SK-N-SH treated with all-trans-retinoic acid at 6 μM for 48 hours (cell line): ENCODE measurements around the gene COG1.
A peak's percentile ranks its signal among the peaks of the same experiment; 100 is the strongest.

ENCODE experiments used
- ATAC-seq: fragments of 200-7000 bp; cut with Tn5 transposase; 3 replicates; pipeline ENCODE4 v1.9.1; 2020; ENCODE audit warnings: mild to moderate bottlenecking, moderate library complexity
- CREB5 ChIP-seq: fragments of 250-450 bp; sonication (Bioruptor Pico); IDR thresholded peaks from 2 replicates; pipeline ENCODE4 v1.5.1; 2020; ENCODE audit warnings: low read depth, mild to moderate bottlenecking, moderate library complexity
- CSDC2 ChIP-seq: fragments of 250-450 bp; sonication (Bioruptor Pico); IDR thresholded peaks from 2 replicates; pipeline ENCODE4 v1.5.0; 2020; ENCODE audit warnings: mild to moderate bottlenecking, moderate library complexity
- CSRNP3 ChIP-seq: fragments of 250-450 bp; sonication (Bioruptor Pico); IDR thresholded peaks from 2 replicates; pipeline ENCODE4 v1.5.1; 2021; ENCODE audit warnings: mild to moderate bottlenecking, moderate library complexity
- ESRRG ChIP-seq: fragments of 250-450 bp; sonication (Bioruptor Pico); IDR thresholded peaks from 2 replicates; pipeline ENCODE4 v1.6.1; 2021; ENCODE audit warnings: mild to moderate bottlenecking
- GLIS3 ChIP-seq: fragments of 250-450 bp; sonication (Bioruptor Pico); IDR thresholded peaks from 2 replicates; pipeline ENCODE4 v1.5.0; 2020; ENCODE audit warnings: mild to moderate bottlenecking, moderate library complexity
- OSR1 ChIP-seq: fragments of 250-450 bp; sonication (Bioruptor Pico); IDR thresholded peaks from 2 replicates; pipeline ENCODE4 v1.8.0; 2022; ENCODE audit warnings: moderate library complexity, mild to moderate bottlenecking, inconsistent platforms
- PATZ1 ChIP-seq: fragments of 250-450 bp; sonication (Bioruptor Pico); IDR thresholded peaks from 2 replicates; pipeline ENCODE4 v1.8.0; 2020; ENCODE audit warnings: mild to moderate bottlenecking, moderate library complexity, borderline replicate concordance
- POU6F1 ChIP-seq: fragments of 250-450 bp; sonication (Bioruptor Pico); IDR thresholded peaks from 2 replicates; pipeline ENCODE4 v1.8.0; 2021; ENCODE audit warnings: low read depth, mild to moderate bottlenecking, moderate library complexity, borderline replicate concordance
- PPARA ChIP-seq: fragments of 250-450 bp; sonication (Bioruptor Pico); IDR thresholded peaks from 2 replicates; pipeline ENCODE4 v1.5.0; 2020; ENCODE audit warnings: mild to moderate bottlenecking, borderline replicate concordance
- RARB ChIP-seq: fragments of 250-450 bp; sonication (Bioruptor Pico); IDR thresholded peaks from 2 replicates; pipeline ENCODE4 v1.8.0; 2021; ENCODE audit warnings: mild to moderate bottlenecking, moderate library complexity
- SNAI2 ChIP-seq: fragments of 250-450 bp; sonication (Bioruptor Pico); IDR thresholded peaks from 2 replicates; pipeline ENCODE4 v1.5.0; 2020; ENCODE audit warnings: mild to moderate bottlenecking, moderate library complexity
- TCF4 ChIP-seq: fragments of 250-450 bp; sonication (Bioruptor Pico); IDR thresholded peaks from 2 replicates; pipeline ENCODE4 v1.8.0; 2021; ENCODE audit warnings: mild to moderate bottlenecking, moderate library complexity, borderline replicate concordance
- TOX ChIP-seq: fragments of 250-450 bp; sonication (Bioruptor Pico); IDR thresholded peaks from 2 replicates; pipeline ENCODE4 v1.8.0; 2021; ENCODE audit warnings: mild to moderate bottlenecking, moderate library complexity, borderline replicate concordance
- TSHZ2 ChIP-seq: fragments of 250-450 bp; sonication (Bioruptor Pico); IDR thresholded peaks from 2 replicates; pipeline ENCODE4 v1.5.0; 2020; ENCODE audit warnings: mild to moderate bottlenecking, moderate library complexity
- ZC3H10 ChIP-seq: fragments of 250-450 bp; sonication (Bioruptor Pico); IDR thresholded peaks from 2 replicates; pipeline ENCODE4 v1.5.1; 2021; ENCODE audit warnings: mild to moderate bottlenecking, moderate library complexity
- ZFP3 ChIP-seq: fragments of 250-450 bp; sonication (Bioruptor Pico); IDR thresholded peaks from 2 replicates; pipeline ENCODE4 v1.5.0; 2020; ENCODE audit warnings: mild to moderate bottlenecking, moderate library complexity
- ZFP30 ChIP-seq: fragments of 450-650 bp; formaldehyde crosslinking; IDR thresholded peaks from 2 replicates; pipeline ENCODE4 v1.5.0; 2022; ENCODE audit warnings: mild to moderate bottlenecking, moderate library complexity
- ZNF565 ChIP-seq: fragments of 450-650 bp; formaldehyde crosslinking; conservative IDR thresholded peaks from 2 replicates; pipeline ENCODE4 v1.5.0; 2020; ENCODE audit warnings: low read depth, mild to moderate bottlenecking, moderate library complexity
- ZNF70 ChIP-seq: fragments of 450-650 bp; formaldehyde crosslinking; IDR thresholded peaks from 2 replicates; pipeline ENCODE4 v1.5.0; 2020; ENCODE audit warnings: mild to moderate bottlenecking, moderate library complexity
- ZNF8 ChIP-seq: fragments of 450-650 bp; formaldehyde crosslinking; IDR thresholded peaks from 2 replicates; pipeline ENCODE4 v1.5.0; 2020; ENCODE audit warnings: mild to moderate bottlenecking, moderate library complexity

Gene COG1

GRCh38 chr17:73189417-73190099 is 3.3 kb upstream of the COG1 start:
- TF ChIP-seq ESRRG (CRISPR knock-in tag) (no peak), SNAI2 (no peak), ZNF70 (CRISPR knock-in tag) (no peak), OSR1 (no peak)
- peak; percentile 49 for ATAC-seq

GRCh38 chr17:73191443-73192205 is 1.2 kb upstream of the COG1 start:
- ATAC-seq: peak; percentile 60
- TF ChIP-seq ZC3H10 (CRISPR knock-in tag) (no peak), ZFP30 (CRISPR knock-in tag) (no peak), PATZ1 (no peak), CSDC2 (CRISPR knock-in tag) (no peak), TSHZ2 (CRISPR knock-in tag) (no peak; the same call in none of the 2 replicates), CREB5 (CRISPR knock-in tag) (no peak), GLIS3 (CRISPR knock-in tag) (no peak), ZNF8 (no peak), PPARA (CRISPR knock-in tag) (no peak), ZFP3 (CRISPR knock-in tag) (no peak), OSR1 (no peak), TOX (0 out of 2 replicates have a peak, but pooled peaks have one; percentile 41), CSRNP3 (CRISPR knock-in tag) (no peak), ZNF70 (CRISPR knock-in tag) (no peak), TCF4 (CRISPR knock-in tag) (peak; percentile 31; the same call in 1 of the 2 replicates), POU6F1 (CRISPR knock-in tag) (no peak), ZNF565 (CRISPR knock-in tag) (no peak)

GRCh38 chr17:73192206-73192893 is 505 bp upstream of the COG1 start:
- ATAC-seq: peak; percentile 82

More at GRCh38 chr17:73192206-73192893, 505 bp upstream of the COG1 start:
- TF ChIP-seq TOX (no peak), PPARA (CRISPR knock-in tag) (no peak), RARB (CRISPR knock-in tag) (no peak), TSHZ2 (CRISPR knock-in tag) (no peak), POU6F1 (CRISPR knock-in tag) (no peak)
- TF ChIP-seq, all 23 proteins: peak for 0
